ENCODE measurements around the gene PKP1. TPM values are rescaled to one million over a fixed set of nuclear protein-coding genes. Genes with fewer than 3 reads are reported as not detected.

Gene PKP1
- total RNA-seq, 6 experiments from 2014 or later: not detected

- TF ChIP-seq CTCF (IDR thresholded peaks at IDR 0.05): no peak
- DNase-seq: no peak
- Mint-ChIP-seq H3K36me3 (ENCODE audit: low read depth) (no peaks in the 10 kb centered on the region), H3K27ac (no peak overlapping the region), H3K4me1 (ENCODE audit: low read depth) (no peaks in the 10 kb centered on the region), H3K9me3 (no peaks in the 10 kb centered on the region), H3K27me3 (ENCODE audit: insufficient read depth) (peaks cover 58% of the 10 kb centered on the region), H3K4me3 (no peak overlapping the region)
These were observed 33.2 kb downstream of the PKP1 start for GRCh38 chr1:201316556-201316955.

- H3K27ac Mint-ChIP-seq: no peak overlapping the region
- H3K9me3 Mint-ChIP-seq: no peaks in the 10 kb centered on the region
- peaks cover 55% of the 10 kb centered on the region for H3K27me3 Mint-ChIP-seq (ENCODE audit: insufficient read depth)
- H3K4me3 Mint-ChIP-seq: no peak overlapping the region
- H3K36me3 Mint-ChIP-seq (ENCODE audit: low read depth): no peaks in the 10 kb centered on the region
- TF ChIP-seq CTCF (IDR thresholded peaks at IDR 0.05): no peak
- no peak for DNase-seq
- H3K4me1 Mint-ChIP-seq (ENCODE audit: low read depth): no peaks in the 10 kb centered on the region
These were observed 34.2 kb downstream of the PKP1 start for GRCh38 chr1:201317551-201317950.

GRCh38 chr1:201318504-201319340 is 35.4 kb downstream of the PKP1 start:
- Mint-ChIP-seq H3K4me3 (no peak overlapping the region), H3K9me3 (no peaks in the 10 kb centered on the region), H3K27ac (no peak overlapping the region), H3K27me3 (ENCODE audit: insufficient read depth) (peaks cover 60% of the 10 kb centered on the region), H3K36me3 (ENCODE audit: low read depth) (no peaks in the 10 kb centered on the region), H3K4me1 (ENCODE audit: low read depth) (no peaks in the 10 kb centered on the region)
- DNase-seq: no peak
- TF ChIP-seq CTCF (IDR thresholded peaks at IDR 0.05): no peak

GRCh38 chr1:201319631-201320030 is 36.3 kb downstream of the PKP1 start:
- Mint-ChIP-seq H3K4me3 (no peak overlapping the region), H3K9me3 (no peaks in the 10 kb centered on the region), H3K36me3 (ENCODE audit: low read depth) (no peaks in the 10 kb centered on the region), H3K4me1 (ENCODE audit: low read depth) (no peaks in the 10 kb centered on the region), H3K27me3 (ENCODE audit: insufficient read depth) (peaks cover 59% of the 10 kb centered on the region), H3K27ac (no peak overlapping the region)
- no peak for TF ChIP-seq CTCF (IDR thresholded peaks at IDR 0.05)
- DNase-seq: no peak

GRCh38 chr1:201320168-201320788 is 37.0 kb downstream of the PKP1 start:
- H3K4me1 Mint-ChIP-seq (ENCODE audit: low read depth): no peaks in the 10 kb centered on the region
- H3K36me3 Mint-ChIP-seq (ENCODE audit: low read depth): no peaks in the 10 kb centered on the region
- H3K4me3 Mint-ChIP-seq: no peak overlapping the region
- H3K27me3 Mint-ChIP-seq (ENCODE audit: insufficient read depth): peaks cover 57% of the 10 kb centered on the region
- H3K9me3 Mint-ChIP-seq: no peaks in the 10 kb centered on the region
- no peak for TF ChIP-seq CTCF (IDR thresholded peaks at IDR 0.05)
- no peak for DNase-seq
- no peak overlapping the region for H3K27ac Mint-ChIP-seq

All from HFFc6 (cell line).